Activated CD4-positive, CD25-positive, alpha-beta regulatory T cell treated with anti-CD3 and anti-CD28 coated beads, Interleukin-2, amount 50 U/mL, for 72 hours (primary cell): ENCODE measurements around the gene SH3TC1.

Experiments used
- DNase-seq: peaks from one replicate; pipeline ENCODE4 v3.0.0; 2021

The SH3TC1 gene

GRCh38 chr4:8247047-8247930 lies 48.2 kb downstream of the SH3TC1 start:
- DNase-seq = no peak

- DNase-seq = no peak
Measured at GRCh38 chr4:8248091-8248490, 49.0 kb downstream of the SH3TC1 start.

- DNase-seq = no peak
Measured at GRCh38 chr4:8250227-8250626, 51.1 kb downstream of the SH3TC1 start.

GRCh38 chr4:8250637-8251036 lies 51.5 kb downstream of the SH3TC1 start:
- no peak for DNase-seq

- no peak for DNase-seq
Measured at GRCh38 chr4:8251110-8251883, 52.2 kb downstream of the SH3TC1 start.

- no peak for DNase-seq
Measured at GRCh38 chr4:8252301-8253173, 53.4 kb downstream of the SH3TC1 start.

GRCh38 chr4:8254076-8254475 lies 55.0 kb downstream of the SH3TC1 start:
- no peak for DNase-seq

GRCh38 chr4:8255698-8256441 lies 56.8 kb downstream of the SH3TC1 start:
- DNase-seq = no peak

GRCh38 chr4:8257854-8258253 lies 58.8 kb downstream of the SH3TC1 start:
- no peak for DNase-seq

GRCh38 chr4:8258552-8259212 lies 59.6 kb downstream of the SH3TC1 start:
- no peak for DNase-seq

GRCh38 chr4:8259743-8260430 lies 60.8 kb downstream of the SH3TC1 start:
- DNase-seq = no peak

GRCh38 chr4:8260656-8261111 lies 61.6 kb downstream of the SH3TC1 start:
- no peak for DNase-seq

- no peak for DNase-seq
Measured at GRCh38 chr4:8261851-8262535, 62.9 kb downstream of the SH3TC1 start.

GRCh38 chr4:8262637-8263322 lies 63.7 kb downstream of the SH3TC1 start:
- DNase-seq = no peak

- DNase-seq = no peak
Measured at GRCh38 chr4:8263397-8263796, 64.3 kb downstream of the SH3TC1 start.

- DNase-seq = no peak
Measured at GRCh38 chr4:8264106-8264505, 65.0 kb downstream of the SH3TC1 start.

- no peak for DNase-seq
Measured at GRCh38 chr4:8265171-8265929, 66.3 kb downstream of the SH3TC1 start.

GRCh38 chr4:8266088-8266487 lies 67.0 kb downstream of the SH3TC1 start:
- DNase-seq = no peak

GRCh38 chr4:8266508-8266907 lies 67.4 kb downstream of the SH3TC1 start:
- DNase-seq = no peak
